KMS-11 (cell line): ENCODE results near the gene TMEM79.
A peak's percentile ranks its signal among the peaks of the same experiment; 100 is the strongest.

Experiments
- H2AFZ ChIP-seq: fragments of 200-600 bp; sonication (generic); 2 replicates; pipeline ENCODE4 v1.6.1; 2016; ENCODE audit warnings: antibody characterized with exemption, mixed run types, low read depth
- H3K27ac ChIP-seq: fragments of 200-600 bp; sonication (generic); 2 replicates; pipeline ENCODE4 v1.6.1; 2016; ENCODE audit warnings: mild to moderate bottlenecking, mixed run types
- H3K27me3 ChIP-seq: fragments of 200-600 bp; sonication (generic); 2 replicates; pipeline ENCODE4 v1.6.1; 2017; ENCODE audit warnings: mild to moderate bottlenecking, low read depth, mixed run types, moderate library complexity; ENCODE audit not compliant: insufficient read depth
- H3K36me3 ChIP-seq: fragments of 200-600 bp; sonication (generic); 2 replicates; pipeline ENCODE4 v1.6.1; 2017; ENCODE audit warnings: mild to moderate bottlenecking, mixed run types; ENCODE audit not compliant: insufficient read depth
- H3K4me1 ChIP-seq: fragments of 200-600 bp; sonication (generic); 2 replicates; pipeline ENCODE4 v1.6.1; 2016; ENCODE audit warnings: mild to moderate bottlenecking, low read depth, mixed run types; ENCODE audit not compliant: poor library complexity, severe bottlenecking
- H3K4me2 ChIP-seq: fragments of 200-600 bp; sonication (generic); 2 replicates; pipeline ENCODE4 v1.7.0; 2016; ENCODE audit warnings: mild to moderate bottlenecking, mixed run types
- H3K4me3 ChIP-seq: fragments of 200-600 bp; sonication (generic); IDR thresholded peaks from 2 replicates; pipeline ENCODE4 v1.6.1; 2017; ENCODE audit warnings: low read depth, low read length, mixed read lengths; ENCODE audit not compliant: insufficient read depth
- H3K79me2 ChIP-seq: fragments of 200-600 bp; sonication (generic); 2 replicates; pipeline ENCODE4 v1.6.1; 2016; ENCODE audit warnings: low read depth, mixed run types; ENCODE audit not compliant: insufficient read depth
- H3K9ac ChIP-seq: fragments of 200-600 bp; sonication (generic); 2 replicates; pipeline ENCODE4 v1.6.1; 2016; ENCODE audit warnings: mild to moderate bottlenecking, mixed run types
- H4K20me1 ChIP-seq: fragments of 200-600 bp; sonication (generic); 2 replicates; pipeline ENCODE4 v1.6.1; 2016; ENCODE audit warnings: mild to moderate bottlenecking, mixed run types; ENCODE audit not compliant: insufficient read depth
- CTCF ChIP-seq: fragments of 200-600 bp; sonication (generic); conservative IDR thresholded peaks from 2 replicates; pipeline ENCODE4 v1.6.1; 2017; ENCODE audit warnings: low read depth, mild to moderate bottlenecking, antibody characterized with exemption, low read length, moderate library complexity, mixed read lengths

Gene TMEM79

GRCh38 chr1:156284112-156284511, at the start of gene TMEM79:
Gene TMEM79 (plus strand): TSS chr1:156284325. CDS start chr1:156285227, 902 bp downstream.
- no peak for TF ChIP-seq CTCF
- Histone ChIP-seq H3K36me3 (peaks cover 3% of the 10 kb centered on the region; the same call in 1 of the 2 replicates), H3K27ac (peak within 1 kb of the TSS; percentile 62), H3K27me3 (no peaks in the 10 kb centered on the region), H3K79me2 (peaks cover 50% of the 10 kb centered on the region), H2AFZ (peak within 1 kb of the TSS; percentile 65), H4K20me1 (peaks cover 18% of the 10 kb centered on the region), H3K4me1 (peaks cover 37% of the 10 kb centered on the region), H3K9ac (peak within 1 kb of the TSS; percentile 87), H3K4me3 (peak within 1 kb of the TSS; percentile 71), H3K4me2 (peak within 1 kb of the TSS; percentile 79)

- Histone ChIP-seq H3K4me1 (peaks cover 26% of the 10 kb centered on the region), H3K36me3 (no peaks in the 10 kb centered on the region), H3K4me2 (no peak overlapping the region), H3K9ac (no peak overlapping the region), H3K27ac (no peak overlapping the region), H3K79me2 (no peaks in the 10 kb centered on the region), H3K4me3 (no peak overlapping the region), H2AFZ (no peak overlapping the region), H3K27me3 (no peaks in the 10 kb centered on the region), H4K20me1 (no peaks in the 10 kb centered on the region)
- no peak for TF ChIP-seq CTCF
Measured at GRCh38 chr1:156236164-156236563, 48.0 kb upstream of the TMEM79 start.

GRCh38 chr1:156238248-156238647, 45.9 kb upstream of the TMEM79 start:
- no peaks in the 10 kb centered on the region for H3K36me3 ChIP-seq
- H3K79me2 ChIP-seq: no peaks in the 10 kb centered on the region

GRCh38 chr1:156241311-156241811, 42.8 kb upstream of the TMEM79 start:
- Histone ChIP-seq H3K27ac (no peak overlapping the region), H3K27me3 (no peaks in the 10 kb centered on the region), H3K9ac (no peak overlapping the region), H3K36me3 (no peaks in the 10 kb centered on the region), H2AFZ (no peak overlapping the region), H3K4me3 (no peak overlapping the region), H3K79me2 (no peaks in the 10 kb centered on the region), H4K20me1 (no peaks in the 10 kb centered on the region), H3K4me2 (no peak overlapping the region), H3K4me1 (no peaks in the 10 kb centered on the region)
- no peak for TF ChIP-seq CTCF

More at GRCh38 chr1:156238248-156238647, 45.9 kb upstream of the TMEM79 start:
- no peak overlapping the region for H3K9ac ChIP-seq
- H3K4me3 ChIP-seq: no peak overlapping the region
- no peak overlapping the region for H2AFZ ChIP-seq
- no peak for TF ChIP-seq CTCF
- no peaks in the 10 kb centered on the region for H3K27me3 ChIP-seq
- no peaks in the 10 kb centered on the region for H4K20me1 ChIP-seq
- H3K4me1 ChIP-seq: peaks cover 7% of the 10 kb centered on the region
- H3K4me2 ChIP-seq: no peak overlapping the region
- H3K27ac ChIP-seq: no peak overlapping the region
